ENCODE results near the gene ANKS3.

GRCh38 chr16:4778050-4778392 lies 44.0 kb upstream of the ANKS3 start:
- TF ChIP-seq, protein P1, sequence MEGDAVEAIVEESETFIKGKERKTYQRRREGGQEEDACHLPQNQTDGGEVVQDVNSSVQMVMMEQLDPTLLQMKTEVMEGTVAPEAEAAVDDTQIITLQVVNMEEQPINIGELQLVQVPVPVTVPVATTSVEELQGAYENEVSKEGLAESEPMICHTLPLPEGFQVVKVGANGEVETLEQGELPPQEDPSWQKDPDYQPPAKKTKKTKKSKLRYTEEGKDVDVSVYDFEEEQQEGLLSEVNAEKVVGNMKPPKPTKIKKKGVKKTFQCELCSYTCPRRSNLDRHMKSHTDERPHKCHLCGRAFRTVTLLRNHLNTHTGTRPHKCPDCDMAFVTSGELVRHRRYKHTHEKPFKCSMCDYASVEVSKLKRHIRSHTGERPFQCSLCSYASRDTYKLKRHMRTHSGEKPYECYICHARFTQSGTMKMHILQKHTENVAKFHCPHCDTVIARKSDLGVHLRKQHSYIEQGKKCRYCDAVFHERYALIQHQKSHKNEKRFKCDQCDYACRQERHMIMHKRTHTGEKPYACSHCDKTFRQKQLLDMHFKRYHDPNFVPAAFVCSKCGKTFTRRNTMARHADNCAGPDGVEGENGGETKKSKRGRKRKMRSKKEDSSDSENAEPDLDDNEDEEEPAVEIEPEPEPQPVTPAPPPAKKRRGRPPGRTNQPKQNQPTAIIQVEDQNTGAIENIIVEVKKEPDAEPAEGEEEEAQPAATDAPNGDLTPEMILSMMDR (conservative IDR thresholded peaks at IDR 0.05) = no peak
- TF ChIP-seq ZFX (IDR thresholded peaks at IDR 0.05) = no peak

Data from C4-2B (cell line).